ENCODE measurements around the gene TNFSF13. TPM values are rescaled to one million over a fixed set of nuclear protein-coding genes. Genes with fewer than 3 reads are reported as not detected.

TNFSF13 gene
- total and polyA plus RNA-seq, 12 donors = 4.1 to 25.0 (median 7.6) TPM

DNA sequence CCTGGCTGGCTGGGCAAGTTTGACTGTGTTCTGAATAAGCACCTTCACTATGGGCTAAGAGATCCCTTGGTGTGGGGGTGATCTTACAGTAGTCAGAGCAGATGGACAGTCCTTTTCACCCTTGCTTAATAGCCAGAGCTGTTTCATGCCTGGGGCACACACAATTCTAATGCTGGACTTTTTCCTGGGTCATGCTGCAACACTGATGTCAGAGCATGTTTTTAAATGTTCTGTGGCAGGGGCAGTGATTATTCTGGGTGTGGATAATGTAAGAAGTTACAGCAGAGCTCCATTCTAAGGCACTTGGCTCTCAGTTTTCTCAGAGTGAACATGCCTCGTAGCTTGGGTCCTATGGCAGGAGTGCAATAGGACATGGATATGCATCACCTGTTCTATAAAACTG lies 16.9 kb downstream of the TNFSF13 start:
- DNase-seq = no peak
- peak overlapping the region in 2 of 10 donors; percentile 53 to 99 for H3K27ac ChIP-seq
- no peaks in the 10 kb centered on the region for H3K9me3 ChIP-seq
- peak overlapping the region in 2 of 10 donors; percentile 94 for H3K4me3 ChIP-seq
- H3K36me3 ChIP-seq = peaks cover 9 to 65% (median 58%) of the 10 kb centered on the region in 9 donors
- ATAC-seq = no peak
- intact Hi-C loops (cut with DNase I) = loop anchor here in 1 of 10 donors (10.0 kb wide), 1 partner anchor 321 kb away; the partner anchor contains the start of genes CTDNEP1 and ELP5
- WGBS, 2 donors = 75 to 79% methylated on average over 1 of the region's 1 CpG
- H3K4me1 ChIP-seq = peaks cover 17 to 80% (median 45%) of the 10 kb centered on the region in 9 donors
- TF ChIP-seq, protein P1, sequence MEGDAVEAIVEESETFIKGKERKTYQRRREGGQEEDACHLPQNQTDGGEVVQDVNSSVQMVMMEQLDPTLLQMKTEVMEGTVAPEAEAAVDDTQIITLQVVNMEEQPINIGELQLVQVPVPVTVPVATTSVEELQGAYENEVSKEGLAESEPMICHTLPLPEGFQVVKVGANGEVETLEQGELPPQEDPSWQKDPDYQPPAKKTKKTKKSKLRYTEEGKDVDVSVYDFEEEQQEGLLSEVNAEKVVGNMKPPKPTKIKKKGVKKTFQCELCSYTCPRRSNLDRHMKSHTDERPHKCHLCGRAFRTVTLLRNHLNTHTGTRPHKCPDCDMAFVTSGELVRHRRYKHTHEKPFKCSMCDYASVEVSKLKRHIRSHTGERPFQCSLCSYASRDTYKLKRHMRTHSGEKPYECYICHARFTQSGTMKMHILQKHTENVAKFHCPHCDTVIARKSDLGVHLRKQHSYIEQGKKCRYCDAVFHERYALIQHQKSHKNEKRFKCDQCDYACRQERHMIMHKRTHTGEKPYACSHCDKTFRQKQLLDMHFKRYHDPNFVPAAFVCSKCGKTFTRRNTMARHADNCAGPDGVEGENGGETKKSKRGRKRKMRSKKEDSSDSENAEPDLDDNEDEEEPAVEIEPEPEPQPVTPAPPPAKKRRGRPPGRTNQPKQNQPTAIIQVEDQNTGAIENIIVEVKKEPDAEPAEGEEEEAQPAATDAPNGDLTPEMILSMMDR (IDR thresholded peaks at IDR 0.05) = no peak
- H3K27me3 ChIP-seq = no peaks in the 10 kb centered on the region

DNA sequence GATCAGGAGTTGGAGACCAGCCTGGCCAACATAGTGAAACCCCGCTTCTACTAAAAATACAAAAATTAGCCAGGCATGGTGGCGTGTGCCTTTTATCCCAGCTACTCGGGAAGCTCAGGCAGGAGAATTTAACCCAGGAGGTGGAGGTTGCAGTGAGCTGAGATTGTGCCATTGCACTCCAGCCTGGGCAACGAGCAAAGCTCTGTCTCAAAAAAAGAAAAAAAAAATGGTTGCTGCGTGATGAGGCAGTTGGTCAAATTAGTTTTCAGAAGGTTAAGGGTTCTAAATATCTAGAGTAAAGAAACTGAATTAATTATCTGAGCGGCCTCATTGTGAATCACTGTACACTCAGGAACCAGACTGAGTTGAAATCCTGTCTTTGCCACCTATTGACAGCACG lies 17.4 kb downstream of the TNFSF13 start:
- H3K4me1 ChIP-seq = peaks cover 17 to 82% (median 45%) of the 10 kb centered on the region in 9 donors
- H3K36me3 ChIP-seq = peaks cover 9 to 63% (median 53%) of the 10 kb centered on the region in 9 donors
- no peak overlapping the region for H3K4me3 ChIP-seq
- TF ChIP-seq, protein P1 (IDR thresholded peaks at IDR 0.05) = no peak
- no peaks in the 10 kb centered on the region for H3K27me3 ChIP-seq
- 73 to 75% methylated on average over 7 of the region's 7 CpGs for WGBS, 2 donors
- DNase-seq (no peak), ATAC-seq (no peak)
- intact Hi-C loops (cut with DNase I) = loop anchor here in 1 of 10 donors (10.0 kb wide), 1 partner anchor 321 kb away; the partner anchor contains the start of genes CTDNEP1 and ELP5
- H3K9me3 ChIP-seq = no peaks in the 10 kb centered on the region
- peak overlapping the region in 2 of 10 donors; percentile 53 to 99 for H3K27ac ChIP-seq

DNA sequence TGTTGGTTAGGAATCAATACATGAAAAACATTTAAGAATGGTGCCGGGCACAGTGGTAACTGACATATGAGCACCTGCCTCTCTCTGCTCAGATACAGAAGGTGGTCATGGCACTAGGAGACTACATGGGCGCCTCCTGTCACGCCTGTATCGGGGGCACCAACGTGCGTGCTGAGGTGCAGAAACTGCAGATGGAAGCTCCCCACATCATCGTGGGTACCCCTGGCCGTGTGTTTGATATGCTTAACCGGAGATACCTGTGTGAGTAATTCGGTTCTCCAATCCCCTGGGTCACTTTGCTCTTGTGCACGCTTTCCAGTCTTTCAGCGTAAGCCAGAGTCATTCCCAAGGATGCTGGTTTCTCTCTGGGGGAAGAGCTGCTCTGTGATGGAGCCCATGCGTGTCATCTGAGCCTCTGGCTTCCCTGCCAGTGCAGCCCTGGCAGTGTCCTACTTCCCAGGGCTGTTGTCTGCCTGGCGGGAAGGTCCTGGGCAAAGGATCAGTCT lies 17.9 kb downstream of the TNFSF13 start:
- H3K27ac ChIP-seq = peak overlapping the region in 1 of 10 donors; percentile 1
- peak overlapping the region in 1 of 10 donors; percentile 12 for H3K4me3 ChIP-seq
- DNase-seq (no peak), ATAC-seq (no peak)
- TF ChIP-seq, protein P1 (IDR thresholded peaks at IDR 0.05) = no peak
- H3K36me3 ChIP-seq = peaks cover 9 to 63% (median 51%) of the 10 kb centered on the region in 9 donors
- no peaks in the 10 kb centered on the region for H3K9me3 ChIP-seq
- 83 to 85% methylated on average over 14 of the region's 14 CpGs for WGBS, 2 donors
- H3K27me3 ChIP-seq = no peaks in the 10 kb centered on the region
- intact Hi-C loops (cut with DNase I) = loop anchor here in 1 of 10 donors (10.0 kb wide), 1 partner anchor 322 kb away; the partner anchor contains the start of genes CTDNEP1 and ELP5
- H3K4me1 ChIP-seq = peaks cover 17 to 81% (median 42%) of the 10 kb centered on the region in 9 donors

DNA sequence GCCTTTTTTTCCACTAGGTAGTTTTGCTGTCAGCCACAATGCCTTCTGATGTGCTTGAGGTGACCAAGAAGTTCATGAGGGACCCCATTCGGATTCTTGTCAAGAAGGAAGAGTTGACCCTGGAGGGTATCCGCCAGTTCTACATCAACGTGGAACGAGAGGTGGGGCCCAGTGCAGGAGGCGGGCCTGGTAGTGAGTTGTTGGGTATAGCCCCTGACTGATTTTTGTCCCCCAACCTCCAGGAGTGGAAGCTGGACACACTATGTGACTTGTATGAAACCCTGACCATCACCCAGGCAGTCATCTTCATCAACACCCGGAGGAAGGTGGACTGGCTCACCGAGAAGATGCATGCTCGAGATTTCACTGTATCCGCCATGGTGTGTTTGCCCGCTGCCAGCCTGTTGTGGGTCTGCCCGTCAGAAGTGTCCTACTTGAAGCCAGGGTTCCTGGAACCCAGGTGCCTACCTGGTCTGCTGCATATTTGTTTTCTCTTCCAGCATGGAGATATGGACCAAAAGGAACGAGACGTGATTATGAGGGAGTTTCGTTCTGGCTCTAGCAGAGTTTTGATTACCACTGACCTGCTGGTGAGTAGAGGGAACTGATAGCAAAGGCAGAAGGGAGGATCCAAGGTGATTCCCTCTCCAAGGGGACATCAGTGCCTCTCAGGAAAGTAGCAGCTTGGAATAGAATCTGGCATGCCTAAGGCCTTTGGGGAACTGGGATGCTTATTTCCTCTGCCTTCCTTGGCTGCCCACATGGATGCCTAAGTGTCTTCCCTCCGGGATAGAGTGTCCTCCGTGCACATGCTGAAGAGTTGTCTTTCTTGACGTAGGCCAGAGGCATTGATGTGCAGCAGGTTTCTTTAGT lies 19.0 kb downstream of the TNFSF13 start:
- Histone ChIP-seq H3K9me3 (no peaks in the 10 kb centered on the region), H3K27me3 (no peaks in the 10 kb centered on the region), H3K36me3 (peaks cover 9 to 65% (median 51%) of the 10 kb centered on the region in 9 donors), H3K4me1 (peaks cover 17 to 81% (median 44%) of the 10 kb centered on the region in 9 donors), H3K27ac (peak overlapping the region in 2 of 10 donors; percentile 92 to 93), H3K4me3 (peak overlapping the region in 1 of 10 donors; percentile 66)
- no peak for ATAC-seq
- intact Hi-C loops (cut with DNase I) = loop anchor here in 1 of 10 donors (10.0 kb wide), 1 partner anchor 323 kb away; the partner anchor contains the start of genes CTDNEP1 and ELP5
- TF ChIP-seq, protein P1 (IDR thresholded peaks at IDR 0.05) = no peak
- 77 to 79% methylated on average over 17 of the region's 17 CpGs for WGBS, 2 donors
- no peak for DNase-seq
